Measurements from ENCODE around the gene PRSS21. TPM values are rescaled to one million over a fixed set of nuclear protein-coding genes. Genes with fewer than 3 reads are reported as not detected.

PRSS21 gene
- total and polyA plus RNA-seq, 12 donors, result 0.20 TPM; not detected in 11

DNA sequence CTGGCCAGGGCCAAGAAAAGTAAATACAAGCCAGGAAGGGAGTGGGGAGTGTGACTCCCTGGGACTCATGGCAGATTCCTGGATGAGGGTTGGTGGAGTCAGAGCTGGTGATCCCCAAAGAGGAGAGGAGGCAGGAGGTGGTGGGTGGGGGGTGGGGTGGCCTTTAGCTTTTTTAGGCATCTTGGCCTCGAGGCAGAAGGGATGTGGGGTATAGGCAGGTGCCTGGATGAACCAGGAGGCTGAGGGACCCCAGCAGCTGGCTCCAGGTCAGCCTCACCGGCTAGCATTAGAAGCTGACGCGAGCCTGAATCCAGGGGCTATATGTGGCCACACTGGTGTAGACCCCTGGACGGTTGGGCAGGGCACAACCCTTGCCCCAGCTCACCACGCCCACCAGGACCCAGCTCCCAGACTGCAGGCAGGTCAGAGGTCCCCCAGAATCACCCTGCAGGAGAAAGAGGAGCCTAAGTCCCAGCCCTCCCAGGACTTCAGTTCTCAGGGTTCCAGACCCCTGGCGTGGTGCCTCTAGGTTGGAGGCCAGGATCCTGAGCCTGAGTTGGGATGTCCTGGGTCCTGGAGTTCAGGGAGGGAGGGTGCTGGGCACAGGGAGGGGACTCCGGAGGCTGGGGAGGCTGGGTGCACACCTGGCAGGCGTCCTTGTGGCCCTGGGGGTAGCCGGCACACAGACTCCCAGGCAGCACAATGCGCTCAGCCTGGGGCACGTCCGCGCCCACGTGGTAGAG lies 32.5 kb upstream of the PRSS21 start:
- Histone ChIP-seq H3K9me3 (no peaks in the 10 kb centered on the region), H3K4me3 (peak overlapping the region in 5 of 10 donors; percentile 29 to 53 (median 36)), H3K4me1 (peaks cover 0 to 13% (median 7%) of the 10 kb centered on the region in 9 donors), H3K36me3 (no peaks in the 10 kb centered on the region), H3K27ac (peak overlapping the region in 1 of 10 donors; percentile 60), H3K27me3 (peaks cover 7 to 60% (median 51%) of the 10 kb centered on the region in 7 donors)
- intact Hi-C loops (cut with DNase I), result no loop called here
- peak in 1 of 8 donors; percentile 11 for ATAC-seq
- DNase-seq, result no peak
- TF ChIP-seq, protein P1, sequence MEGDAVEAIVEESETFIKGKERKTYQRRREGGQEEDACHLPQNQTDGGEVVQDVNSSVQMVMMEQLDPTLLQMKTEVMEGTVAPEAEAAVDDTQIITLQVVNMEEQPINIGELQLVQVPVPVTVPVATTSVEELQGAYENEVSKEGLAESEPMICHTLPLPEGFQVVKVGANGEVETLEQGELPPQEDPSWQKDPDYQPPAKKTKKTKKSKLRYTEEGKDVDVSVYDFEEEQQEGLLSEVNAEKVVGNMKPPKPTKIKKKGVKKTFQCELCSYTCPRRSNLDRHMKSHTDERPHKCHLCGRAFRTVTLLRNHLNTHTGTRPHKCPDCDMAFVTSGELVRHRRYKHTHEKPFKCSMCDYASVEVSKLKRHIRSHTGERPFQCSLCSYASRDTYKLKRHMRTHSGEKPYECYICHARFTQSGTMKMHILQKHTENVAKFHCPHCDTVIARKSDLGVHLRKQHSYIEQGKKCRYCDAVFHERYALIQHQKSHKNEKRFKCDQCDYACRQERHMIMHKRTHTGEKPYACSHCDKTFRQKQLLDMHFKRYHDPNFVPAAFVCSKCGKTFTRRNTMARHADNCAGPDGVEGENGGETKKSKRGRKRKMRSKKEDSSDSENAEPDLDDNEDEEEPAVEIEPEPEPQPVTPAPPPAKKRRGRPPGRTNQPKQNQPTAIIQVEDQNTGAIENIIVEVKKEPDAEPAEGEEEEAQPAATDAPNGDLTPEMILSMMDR (IDR thresholded peaks at IDR 0.05), result no peak
- 50 to 54% methylated on average over 15 of the region's 15 CpGs for WGBS, 2 donors

DNA sequence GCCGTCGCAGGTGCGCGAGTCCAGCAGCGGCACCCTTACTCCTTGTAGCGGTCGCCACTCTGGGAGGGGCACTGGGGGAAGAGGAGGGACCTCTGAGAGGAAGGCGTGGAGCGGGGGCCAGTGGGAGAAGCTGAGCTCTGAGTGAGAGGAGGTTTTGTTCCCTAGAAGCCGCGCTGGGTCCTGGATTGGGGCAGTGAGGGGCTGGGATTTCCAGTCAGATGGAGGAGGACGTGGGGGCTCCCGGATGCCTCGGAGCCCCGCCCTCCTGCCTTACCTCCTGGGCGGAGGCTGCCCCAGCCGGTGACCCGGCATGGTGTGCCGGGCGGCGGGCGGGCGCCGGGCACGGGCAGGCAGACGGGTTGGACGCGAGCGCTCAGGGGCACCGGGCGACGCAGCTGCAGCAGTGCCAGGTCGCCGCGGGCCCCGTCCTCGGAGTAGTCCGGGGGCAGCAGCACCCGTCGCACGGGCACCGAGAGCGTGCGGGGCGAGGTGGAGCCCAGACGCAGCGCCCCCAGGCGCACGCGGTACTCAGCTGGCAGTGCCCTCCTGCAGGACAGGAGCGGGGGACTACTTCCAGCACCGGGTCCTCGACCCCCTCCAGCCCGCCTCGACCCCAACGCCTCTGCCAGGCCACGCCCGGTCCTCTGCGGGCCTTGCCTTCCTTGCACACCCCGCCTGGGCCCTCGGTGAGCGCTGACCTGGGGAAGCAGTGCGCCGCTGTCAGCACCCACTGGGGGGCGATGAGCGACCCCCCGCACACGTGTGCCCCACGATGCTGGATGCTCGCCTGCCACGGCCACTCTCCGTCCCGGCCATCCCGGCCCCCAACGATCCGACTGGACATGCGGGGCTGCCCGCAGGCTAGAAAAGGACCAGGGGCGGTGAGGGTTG lies 31.7 kb upstream of the PRSS21 start:
- Histone ChIP-seq H3K4me3 (peak overlapping the region in 9 of 10 donors; percentile 18 to 53 (median 34)), H3K4me1 (peaks cover 0 to 13% (median 7%) of the 10 kb centered on the region in 9 donors), H3K27ac (peak overlapping the region in 1 of 10 donors; percentile 60), H3K27me3 (peaks cover 7 to 67% (median 53%) of the 10 kb centered on the region in 7 donors), H3K36me3 (no peaks in the 10 kb centered on the region), H3K9me3 (no peaks in the 10 kb centered on the region)
- TF ChIP-seq, protein P1 (IDR thresholded peaks at IDR 0.05), result peak in 1 of 9 donors; percentile 12
- DNase-seq (no peak), ATAC-seq (peak in 3 of 8 donors; percentile 8 to 37 (median 33))
- WGBS, 2 donors, result 13 to 14% methylated on average over 52 to 79 of the region's 79 CpGs
- intact Hi-C loops (cut with DNase I), result no loop called here

DNA sequence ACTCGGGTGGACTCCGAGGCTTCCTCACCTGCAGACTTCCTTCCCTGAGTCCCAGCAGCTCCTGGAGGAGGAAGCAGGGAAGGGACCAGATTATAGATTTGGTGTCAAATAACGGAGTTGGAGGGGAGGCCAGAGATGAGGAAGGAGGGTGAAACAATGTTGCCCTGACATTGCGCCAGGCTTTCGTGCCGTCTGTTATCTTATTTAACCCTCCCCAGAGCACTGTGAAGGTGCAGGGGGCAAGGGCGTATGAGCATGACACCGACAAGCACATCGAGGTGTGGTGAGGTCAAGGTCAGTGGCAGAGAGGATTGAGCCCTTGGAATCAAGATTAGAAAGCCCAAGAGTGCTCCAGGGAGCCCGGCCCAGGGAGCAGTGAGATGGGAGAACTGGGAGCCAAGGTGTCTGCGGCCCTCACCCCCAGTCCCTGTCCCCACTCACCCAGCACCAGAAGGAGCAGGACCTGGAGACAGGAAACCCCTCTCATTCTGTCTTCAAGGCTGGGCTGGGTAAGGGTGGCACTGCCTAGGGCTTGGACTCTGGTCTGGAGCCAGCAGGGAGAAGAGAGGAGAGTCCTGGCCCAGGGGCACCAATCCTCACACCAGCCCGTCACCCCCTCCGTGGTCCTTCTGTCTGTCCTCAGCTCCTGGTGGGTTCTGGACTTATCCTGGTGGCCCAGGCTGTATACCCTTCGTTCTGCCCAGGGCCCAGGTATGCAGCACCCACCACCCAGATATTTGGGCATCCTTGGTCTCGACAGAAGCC lies 30.8 kb upstream of the PRSS21 start:
- Histone ChIP-seq H3K36me3 (no peaks in the 10 kb centered on the region), H3K9me3 (no peaks in the 10 kb centered on the region), H3K4me3 (peak overlapping the region in 1 of 10 donors; percentile 53), H3K27ac (no peak overlapping the region), H3K27me3 (peaks cover 7 to 76% (median 62%) of the 10 kb centered on the region in 7 donors), H3K4me1 (peaks cover 0 to 13% (median 7%) of the 10 kb centered on the region in 9 donors)
- no peak for DNase-seq
- TF ChIP-seq, protein P1 (IDR thresholded peaks at IDR 0.05), result no peak
- intact Hi-C loops (cut with DNase I), result no loop called here
- ATAC-seq, result no peak
- WGBS, 2 donors, result 47% methylated on average over 15 of the region's 15 CpGs

DNA sequence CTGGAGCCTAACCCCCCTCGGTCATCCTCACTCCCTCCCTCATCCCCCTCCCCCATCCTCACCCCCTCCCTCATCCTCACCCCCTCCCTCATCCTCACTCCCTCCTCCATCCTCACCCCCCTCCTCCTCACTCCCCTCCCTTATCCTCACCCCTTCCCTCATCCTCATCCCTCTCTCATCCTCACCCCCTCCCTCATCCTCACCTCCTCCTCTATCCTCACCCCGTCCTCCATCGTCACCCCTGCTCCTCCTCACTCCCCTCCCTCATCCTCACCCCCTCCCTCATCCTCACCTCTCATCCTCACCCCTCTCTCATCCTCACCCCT lies 30.2 kb upstream of the PRSS21 start:
- TF ChIP-seq, protein P1 (IDR thresholded peaks at IDR 0.05), result no peak
- Histone ChIP-seq H3K27me3 (peaks cover 7 to 81% (median 68%) of the 10 kb centered on the region in 7 donors), H3K27ac (no peak overlapping the region), H3K4me1 (peaks cover 0 to 13% (median 7%) of the 10 kb centered on the region in 9 donors), H3K9me3 (no peaks in the 10 kb centered on the region), H3K36me3 (no peaks in the 10 kb centered on the region), H3K4me3 (no peak overlapping the region)
- WGBS, 2 donors, result 49 to 59% methylated on average over 3 of the region's 3 CpGs
- DNase-seq, result no peak
- no peak for ATAC-seq
- intact Hi-C loops (cut with DNase I), result no loop called here
